GM13976 (cell line): ENCODE results near the gene TRIO.

Experiments used
- DNase-seq: peaks from one replicate; pipeline ENCODE4 v3.0.0; 2012; ENCODE audit warnings: low spot score
- CTCF ChIP-seq: IDR thresholded peaks from 2 replicates; pipeline ENCODE4 v1.5.1; 2012; ENCODE audit warnings: borderline replicate concordance, mild to moderate bottlenecking; ENCODE audit not compliant: insufficient read depth; ENCODE audit errors: extremely low read depth, missing control alignments, control extremely low read depth
- in situ Hi-C: fragments of 300-500 bp; cut with MboI; formaldehyde crosslinking; loops from one replicate; pipeline ENCODE4 v1.12.0; 2022; ENCODE audit warnings: low sequenced_read_pairs, mixed read lengths, inconsistent platforms; ENCODE audit not compliant: unreplicated experiment

Gene TRIO

GRCh38 chr5:14182761-14183160 is 39.6 kb downstream of the TRIO start:
- TF ChIP-seq CTCF = no peak
- in situ Hi-C loops = no loop called here
- DNase-seq = no peak

DNA sequence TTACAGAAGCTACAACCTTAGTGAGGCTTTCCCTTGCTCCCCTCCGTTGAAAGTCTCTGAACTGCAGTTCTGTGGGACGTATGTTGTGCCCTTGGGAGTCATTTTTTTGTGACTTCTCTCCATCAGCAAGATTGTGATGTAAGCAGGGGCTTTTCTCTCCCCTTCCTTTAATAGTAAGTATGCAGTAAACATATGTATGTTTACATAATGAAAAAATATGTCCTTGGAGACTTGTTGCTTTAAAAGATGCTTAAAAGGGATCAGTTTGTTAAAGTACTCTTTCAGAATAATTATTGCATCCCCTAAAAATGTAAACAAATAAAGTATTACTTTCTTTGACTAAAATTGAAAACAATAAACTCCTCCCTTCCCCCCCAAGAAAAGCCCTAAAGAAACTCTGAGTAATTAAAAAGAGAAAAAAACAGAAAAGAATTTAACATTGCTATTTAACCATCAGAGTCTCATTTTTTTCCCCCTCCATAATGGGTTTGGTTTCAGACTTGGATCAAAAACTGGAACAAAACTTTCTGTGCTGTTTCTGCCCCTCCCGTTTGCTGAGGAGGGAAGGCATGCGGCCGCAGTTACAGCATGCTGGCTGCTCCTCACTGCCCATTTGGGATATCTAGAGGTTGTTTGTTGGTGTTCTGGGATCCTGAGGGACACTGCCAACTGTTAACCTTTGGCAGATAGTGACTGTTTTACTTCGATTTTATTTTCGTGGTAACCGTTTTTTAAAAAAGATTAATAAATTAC is 40.2 kb downstream of the TRIO start:
- in situ Hi-C loops = no loop called here

DNA sequence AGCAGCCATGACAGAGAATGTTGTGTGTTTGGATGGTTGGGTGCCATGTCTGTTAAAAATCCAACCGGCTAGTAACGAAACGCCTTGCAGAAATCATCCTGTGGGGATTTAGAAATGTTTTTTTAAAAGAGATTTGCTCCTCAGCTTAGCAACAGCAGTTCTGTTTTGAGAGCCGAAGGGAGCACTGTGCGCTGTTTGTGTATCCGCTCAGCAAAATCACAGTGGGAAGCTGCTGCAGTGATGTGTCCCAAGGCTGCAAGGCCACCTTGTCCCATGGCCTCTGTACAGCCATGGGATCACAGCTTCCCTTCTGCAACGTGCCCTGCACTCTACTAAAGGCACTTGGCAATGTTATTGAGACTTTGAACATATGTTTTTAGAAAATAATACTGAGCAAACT is 40.9 kb downstream of the TRIO start:
- DNase-seq = no peak
- TF ChIP-seq CTCF = no peak
- in situ Hi-C loops = no loop called here

More for the DNA sequence above, 40.2 kb downstream of the TRIO start:
- TF ChIP-seq CTCF = no peak
- DNase-seq = no peak

- DNase-seq = no peak
- in situ Hi-C loops = no loop called here
- no peak for TF ChIP-seq CTCF
These were observed 41.6 kb downstream of the TRIO start for GRCh38 chr5:14184725-14185124.

DNA sequence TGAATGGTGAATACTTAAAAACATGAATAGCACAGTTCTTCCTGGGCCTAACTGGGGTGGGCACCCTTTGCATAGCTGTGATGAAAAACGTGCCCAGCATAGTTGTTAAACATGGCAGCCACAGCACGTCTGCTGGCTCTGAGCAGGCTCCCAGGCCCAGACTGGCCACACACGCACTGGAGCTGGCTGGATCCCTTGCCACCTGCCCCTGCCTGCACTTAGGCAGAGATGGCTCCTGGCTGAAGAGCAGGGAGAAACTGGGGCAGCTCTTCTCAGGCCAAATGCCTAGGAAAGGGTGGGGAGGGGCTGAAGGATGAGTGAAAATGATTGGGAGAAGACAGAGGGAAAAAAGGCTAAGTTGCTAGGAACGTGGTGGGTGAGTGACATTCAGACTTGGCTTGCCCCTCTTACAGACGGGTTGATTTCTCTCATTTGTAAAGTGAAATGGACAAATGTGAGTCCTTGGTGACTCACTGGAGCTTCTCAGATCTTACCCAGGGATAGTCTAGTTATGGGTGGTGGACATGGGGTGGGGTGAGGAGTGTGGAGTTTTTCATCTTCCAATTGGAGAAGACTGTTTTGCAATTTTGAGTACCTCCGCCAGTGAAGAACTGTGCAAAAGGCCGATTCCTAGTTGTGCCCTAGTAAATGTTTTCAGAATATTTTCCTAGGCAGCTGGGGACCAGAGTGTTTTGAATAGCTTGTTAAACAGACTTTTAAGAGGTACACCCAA is 42.4 kb downstream of the TRIO start:
- TF ChIP-seq CTCF = no peak
- DNase-seq = no peak
- in situ Hi-C loops = no loop called here

GRCh38 chr5:14186059-14186830 is 43.1 kb downstream of the TRIO start:
- in situ Hi-C loops = no loop called here
- TF ChIP-seq CTCF = no peak
- no peak for DNase-seq
